ENCODE results near the gene DISP3.

Gene DISP3

GRCh38 chr1:11535761-11536572 lies 57.0 kb downstream of the DISP3 start:
- no peak overlapping the region for H3K4me3 ChIP-seq (ENCODE audit: low read depth, low read length)
- TF ChIP-seq CTCF (IDR thresholded peaks at IDR 0.05; ENCODE audit: low read depth, low read length): no peak

- H3K4me3 ChIP-seq (ENCODE audit: low read depth, low read length): no peak overlapping the region
- TF ChIP-seq CTCF (IDR thresholded peaks at IDR 0.05; ENCODE audit: low read depth, low read length): no peak
Observed at GRCh38 chr1:11536573-11537379, 57.8 kb downstream of the DISP3 start.

- no peak for TF ChIP-seq CTCF (IDR thresholded peaks at IDR 0.05; ENCODE audit: low read depth, low read length)
- no peak overlapping the region for H3K4me3 ChIP-seq (ENCODE audit: low read depth, low read length)
Observed at GRCh38 chr1:11537380-11537764, 58.4 kb downstream of the DISP3 start.

GRCh38 chr1:11537854-11538591 lies 59.1 kb downstream of the DISP3 start:
- no peak for TF ChIP-seq CTCF (IDR thresholded peaks at IDR 0.05; ENCODE audit: low read depth, low read length)
- H3K4me3 ChIP-seq (ENCODE audit: low read depth, low read length): no peak overlapping the region

- no peak for TF ChIP-seq CTCF (IDR thresholded peaks at IDR 0.05; ENCODE audit: low read depth, low read length)
- H3K4me3 ChIP-seq (ENCODE audit: low read depth, low read length): no peak overlapping the region
Observed at GRCh38 chr1:11538886-11539285, 59.9 kb downstream of the DISP3 start.

- TF ChIP-seq CTCF (IDR thresholded peaks at IDR 0.05; ENCODE audit: low read depth, low read length): no peak
- no peak overlapping the region for H3K4me3 ChIP-seq (ENCODE audit: low read depth, low read length)
Observed at GRCh38 chr1:11539850-11540772, 61.2 kb downstream of the DISP3 start.
